HG03460 (cell line): ENCODE results near the gene CAMKMT.

Source experiments
- ATAC-seq: cut with Tn5 transposase; IDR thresholded peaks from one replicate; pipeline ENCODE4 v1.9.1; 2021; ENCODE audit not compliant: unreplicated experiment

Gene CAMKMT

GRCh38 chr2:44789971-44790721, 428.4 kb downstream of the CAMKMT start:
- ATAC-seq = no peak

GRCh38 chr2:44793322-44793870, 431.6 kb downstream of the CAMKMT start:
- no peak for ATAC-seq

- no peak for ATAC-seq
Measured at GRCh38 chr2:44796771-44797170, 435.0 kb downstream of the CAMKMT start.

- ATAC-seq = no peak
Measured at GRCh38 chr2:44798139-44798659, 436.5 kb downstream of the CAMKMT start.

GRCh38 chr2:44799105-44799504, 437.4 kb downstream of the CAMKMT start:
- no peak for ATAC-seq

- no peak for ATAC-seq
Measured at GRCh38 chr2:44799754-44800153, 438.0 kb downstream of the CAMKMT start.

- no peak for ATAC-seq
Measured at GRCh38 chr2:44801289-44801840, 439.6 kb downstream of the CAMKMT start.

- no peak for ATAC-seq
Measured at GRCh38 chr2:44801841-44802776, 440.4 kb downstream of the CAMKMT start.

GRCh38 chr2:44802777-44803424, 441.2 kb downstream of the CAMKMT start:
- ATAC-seq = no peak

- ATAC-seq = no peak
Measured at GRCh38 chr2:44804406-44805265, 442.9 kb downstream of the CAMKMT start.

GRCh38 chr2:44805401-44806235, 443.9 kb downstream of the CAMKMT start:
- no peak for ATAC-seq

GRCh38 chr2:44807201-44808025, 445.7 kb downstream of the CAMKMT start:
- ATAC-seq = no peak

GRCh38 chr2:44810892-44811530, 449.3 kb downstream of the CAMKMT start:
- ATAC-seq = no peak

- ATAC-seq = no peak
Measured at GRCh38 chr2:44813165-44813564, 451.4 kb downstream of the CAMKMT start.

GRCh38 chr2:44813658-44814057, 451.9 kb downstream of the CAMKMT start:
- ATAC-seq = no peak

GRCh38 chr2:44817256-44817655, 455.5 kb downstream of the CAMKMT start:
- ATAC-seq = no peak

GRCh38 chr2:44817673-44818335, 456.1 kb downstream of the CAMKMT start:
- ATAC-seq = no peak
